ENCODE data around the gene CDH11. TPM values are rescaled to one million over a fixed set of nuclear protein-coding genes. Genes with fewer than 3 reads are reported as not detected.

Gene CDH11
- total and polyA plus RNA-seq, 2 experiments from 2014 or later, result 3.5 to 19.6 TPM

DNA sequence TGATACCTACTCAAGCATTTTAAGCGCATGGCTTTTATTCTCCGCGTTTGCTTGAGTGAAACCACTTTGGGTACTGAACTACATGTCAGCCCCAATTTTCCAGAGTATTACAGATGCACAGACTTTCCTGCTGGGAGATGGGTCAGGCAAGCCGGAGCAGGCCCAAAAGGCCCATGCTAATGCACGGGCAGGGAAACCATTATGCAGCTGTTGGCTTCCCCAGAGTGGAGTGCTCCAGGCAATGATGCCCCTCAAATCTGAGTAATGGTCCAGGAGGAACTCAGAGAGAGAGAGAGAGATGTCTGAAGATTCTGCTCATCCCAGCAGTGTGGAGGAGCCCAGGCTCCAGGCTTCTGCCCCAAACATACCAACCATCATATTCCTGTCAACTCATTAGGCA lies 80.2 kb downstream of the CDH11 start:
- no peaks in the 10 kb centered on the region for H3K36me3 ChIP-seq (ENCODE audit: insufficient read depth)
- no peak overlapping the region for H3K27ac ChIP-seq (ENCODE audit: low read depth)
- H3K4me3 ChIP-seq, result no peak overlapping the region
- no peak overlapping the region for H2AFZ ChIP-seq
- H3K9me2 ChIP-seq (ENCODE audit: insufficient read depth), result no peaks in the 10 kb centered on the region
- peaks cover 6% of the 10 kb centered on the region; the same call in 1 of the 2 replicates for H3K4me1 ChIP-seq (ENCODE audit: insufficient read depth)
- H3K27me3 ChIP-seq (ENCODE audit: insufficient read depth), result no peaks in the 10 kb centered on the region
- Mint-ChIP-seq H3K27ac (no peak overlapping the region), H3K27me3 (ENCODE audit: insufficient read depth, low read depth, poor library complexity) (no peaks in the 10 kb centered on the region), H3K4me3 (no peak overlapping the region), H3K36me3 (ENCODE audit: low read depth) (no peaks in the 10 kb centered on the region; the same call in 1 of the 3 replicates), H3K4me1 (peaks cover 15% of the 10 kb centered on the region), H3K9me3 (peaks cover 3% of the 10 kb centered on the region; the same call in 1 of the 3 replicates)
- ATAC-seq, result no peak
- H3K4me2 ChIP-seq, result no peak overlapping the region
- H3F3A ChIP-seq (replicated peaks; ENCODE audit: low read depth), result no peaks in the 10 kb centered on the region
- TF ChIP-seq POLR2AphosphoS5 (IDR thresholded peaks at IDR 0.05; ENCODE audit: low read depth), result no peak
- no peak for TF ChIP-seq EZH2 (IDR thresholded peaks at IDR 0.05; ENCODE audit: low read depth, unreplicated experiment)
- no peak for TF ChIP-seq CREB1 (CRISPR knock-in tag; IDR thresholded peaks at IDR 0.05; ENCODE audit: low read depth)
- TF ChIP-seq, protein P1, sequence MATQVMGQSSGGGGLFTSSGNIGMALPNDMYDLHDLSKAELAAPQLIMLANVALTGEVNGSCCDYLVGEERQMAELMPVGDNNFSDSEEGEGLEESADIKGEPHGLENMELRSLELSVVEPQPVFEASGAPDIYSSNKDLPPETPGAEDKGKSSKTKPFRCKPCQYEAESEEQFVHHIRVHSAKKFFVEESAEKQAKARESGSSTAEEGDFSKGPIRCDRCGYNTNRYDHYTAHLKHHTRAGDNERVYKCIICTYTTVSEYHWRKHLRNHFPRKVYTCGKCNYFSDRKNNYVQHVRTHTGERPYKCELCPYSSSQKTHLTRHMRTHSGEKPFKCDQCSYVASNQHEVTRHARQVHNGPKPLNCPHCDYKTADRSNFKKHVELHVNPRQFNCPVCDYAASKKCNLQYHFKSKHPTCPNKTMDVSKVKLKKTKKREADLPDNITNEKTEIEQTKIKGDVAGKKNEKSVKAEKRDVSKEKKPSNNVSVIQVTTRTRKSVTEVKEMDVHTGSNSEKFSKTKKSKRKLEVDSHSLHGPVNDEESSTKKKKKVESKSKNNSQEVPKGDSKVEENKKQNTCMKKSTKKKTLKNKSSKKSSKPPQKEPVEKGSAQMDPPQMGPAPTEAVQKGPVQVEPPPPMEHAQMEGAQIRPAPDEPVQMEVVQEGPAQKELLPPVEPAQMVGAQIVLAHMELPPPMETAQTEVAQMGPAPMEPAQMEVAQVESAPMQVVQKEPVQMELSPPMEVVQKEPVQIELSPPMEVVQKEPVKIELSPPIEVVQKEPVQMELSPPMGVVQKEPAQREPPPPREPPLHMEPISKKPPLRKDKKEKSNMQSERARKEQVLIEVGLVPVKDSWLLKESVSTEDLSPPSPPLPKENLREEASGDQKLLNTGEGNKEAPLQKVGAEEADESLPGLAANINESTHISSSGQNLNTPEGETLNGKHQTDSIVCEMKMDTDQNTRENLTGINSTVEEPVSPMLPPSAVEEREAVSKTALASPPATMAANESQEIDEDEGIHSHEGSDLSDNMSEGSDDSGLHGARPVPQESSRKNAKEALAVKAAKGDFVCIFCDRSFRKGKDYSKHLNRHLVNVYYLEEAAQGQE (IDR thresholded peaks at IDR 0.05; ENCODE audit: unreplicated experiment), result no peak
- TF ChIP-seq ETS1 (IDR thresholded peaks at IDR 0.05), result no peak
- TF ChIP-seq, protein P2, sequence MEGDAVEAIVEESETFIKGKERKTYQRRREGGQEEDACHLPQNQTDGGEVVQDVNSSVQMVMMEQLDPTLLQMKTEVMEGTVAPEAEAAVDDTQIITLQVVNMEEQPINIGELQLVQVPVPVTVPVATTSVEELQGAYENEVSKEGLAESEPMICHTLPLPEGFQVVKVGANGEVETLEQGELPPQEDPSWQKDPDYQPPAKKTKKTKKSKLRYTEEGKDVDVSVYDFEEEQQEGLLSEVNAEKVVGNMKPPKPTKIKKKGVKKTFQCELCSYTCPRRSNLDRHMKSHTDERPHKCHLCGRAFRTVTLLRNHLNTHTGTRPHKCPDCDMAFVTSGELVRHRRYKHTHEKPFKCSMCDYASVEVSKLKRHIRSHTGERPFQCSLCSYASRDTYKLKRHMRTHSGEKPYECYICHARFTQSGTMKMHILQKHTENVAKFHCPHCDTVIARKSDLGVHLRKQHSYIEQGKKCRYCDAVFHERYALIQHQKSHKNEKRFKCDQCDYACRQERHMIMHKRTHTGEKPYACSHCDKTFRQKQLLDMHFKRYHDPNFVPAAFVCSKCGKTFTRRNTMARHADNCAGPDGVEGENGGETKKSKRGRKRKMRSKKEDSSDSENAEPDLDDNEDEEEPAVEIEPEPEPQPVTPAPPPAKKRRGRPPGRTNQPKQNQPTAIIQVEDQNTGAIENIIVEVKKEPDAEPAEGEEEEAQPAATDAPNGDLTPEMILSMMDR (conservative IDR thresholded peaks at IDR 0.05; ENCODE audit: low read depth in 2 of 2), result no peak
- TF ChIP-seq EZH2phosphoT487 (IDR thresholded peaks at IDR 0.05; ENCODE audit: unreplicated experiment), result no peak
- TF ChIP-seq ZNF331 (CRISPR knock-in tag; IDR thresholded peaks at IDR 0.05; ENCODE audit: low read depth), result no peak
- no peak for TF ChIP-seq NANOG (IDR thresholded peaks at IDR 0.05; ENCODE audit: borderline replicate concordance)
- no peak for TF ChIP-seq STAT1 (IDR thresholded peaks at IDR 0.05; ENCODE audit: unreplicated experiment)
- TF ChIP-seq ZNF462 (CRISPR knock-in tag; IDR thresholded peaks at IDR 0.05), result no peak
- TF ChIP-seq ZNF114 (CRISPR knock-in tag; IDR thresholded peaks at IDR 0.05), result no peak
- no peak for TF ChIP-seq JUNB (IDR thresholded peaks at IDR 0.05; ENCODE audit: unreplicated experiment)
- DNase-seq (ENCODE audit: low spot score), result no peak
- no peaks in the 10 kb centered on the region for H3K79me2 ChIP-seq (replicated peaks; ENCODE audit: insufficient read depth)
- no peaks in the 10 kb centered on the region for H4K20me1 ChIP-seq (replicated peaks; ENCODE audit: insufficient read depth)
